T-helper 17 cell (primary cell): ENCODE data around the gene SLC16A6. TPM values are rescaled to one million over a fixed set of nuclear protein-coding genes. Genes with fewer than 3 reads are reported as not detected.
"Not testable (repeated sequence)": the region's sequence is repeated elsewhere in the genome, so short reads cannot be mapped to it uniquely, and the experiment has no call there.

Source experiments
- ATAC-seq: fragments of 150-1000 bp; cut with Tn5 transposase; 2 replicates; pipeline ENCODE4 v1.10.0; 2021; ENCODE audit warnings: mild to moderate bottlenecking, moderate library complexity
- DNase-seq, 3 donors: peaks; one replicate each; pipeline versions ENCODE4 v3.0.0 to v3.0.0-alpha.2; 2020 to 2021
- H3K9me3 ChIP-seq: one replicate; pipeline ENCODE4 v1.7.0; 2013; ENCODE audit warnings: low read length, mild to moderate bottlenecking; ENCODE audit not compliant: control insufficient read depth, poor library complexity, severe bottlenecking
- H3K27ac Mint-ChIP-seq: one replicate; pipeline ENCODE4 v1.8.0; 2022; ENCODE audit warnings: mild to moderate bottlenecking, moderate library complexity, mixed read lengths
- H3K27me3 Mint-ChIP-seq: one replicate; pipeline ENCODE4 v1.8.0; 2022; ENCODE audit warnings: mixed read lengths
- H3K36me3 Mint-ChIP-seq: one replicate; pipeline ENCODE4 v1.8.0; 2022; ENCODE audit warnings: low read depth, mixed read lengths
- H3K4me1 Mint-ChIP-seq: one replicate; pipeline ENCODE4 v1.8.0; 2022; ENCODE audit warnings: mild to moderate bottlenecking, mixed read lengths
- H3K4me3 Mint-ChIP-seq: one replicate; pipeline ENCODE4 v1.8.0; 2022; ENCODE audit warnings: mild to moderate bottlenecking, moderate library complexity, mixed read lengths
- total RNA-seq, 4 donors: library from RNA in 2 of 4; stranded (reverse) in 2 of 4; gene quantifications; one replicate each; pipeline ENCODE4 v1.2.3 and lab custom pipeline; 2022 to 2026

Gene SLC16A6
- total RNA-seq, 2 donors from 2014 or later: 6.4 to 9.8 TPM

GRCh38 chr17:68247445-68248198, 43.3 kb downstream of the SLC16A6 start, which contains the start of gene AMZ2:
Gene AMZ2, plus strand, starts transcription at chr17:68248043. Its CDS starts 2,145 bp downstream, at chr17:68250188.
- peak; percentile 97 to 99 (median 99) for DNase-seq
- Mint-ChIP-seq H3K36me3 (no peaks in the 10 kb centered on the region), H3K4me3 (peak within 1 kb of the TSS; percentile 90), H3K27me3 (no peaks in the 10 kb centered on the region), H3K27ac (peak within 1 kb of the TSS; percentile 99), H3K4me1 (peaks cover 29% of the 10 kb centered on the region)
- no peaks in the 10 kb centered on the region for H3K9me3 ChIP-seq
- peak; percentile 89 for ATAC-seq

DNA sequence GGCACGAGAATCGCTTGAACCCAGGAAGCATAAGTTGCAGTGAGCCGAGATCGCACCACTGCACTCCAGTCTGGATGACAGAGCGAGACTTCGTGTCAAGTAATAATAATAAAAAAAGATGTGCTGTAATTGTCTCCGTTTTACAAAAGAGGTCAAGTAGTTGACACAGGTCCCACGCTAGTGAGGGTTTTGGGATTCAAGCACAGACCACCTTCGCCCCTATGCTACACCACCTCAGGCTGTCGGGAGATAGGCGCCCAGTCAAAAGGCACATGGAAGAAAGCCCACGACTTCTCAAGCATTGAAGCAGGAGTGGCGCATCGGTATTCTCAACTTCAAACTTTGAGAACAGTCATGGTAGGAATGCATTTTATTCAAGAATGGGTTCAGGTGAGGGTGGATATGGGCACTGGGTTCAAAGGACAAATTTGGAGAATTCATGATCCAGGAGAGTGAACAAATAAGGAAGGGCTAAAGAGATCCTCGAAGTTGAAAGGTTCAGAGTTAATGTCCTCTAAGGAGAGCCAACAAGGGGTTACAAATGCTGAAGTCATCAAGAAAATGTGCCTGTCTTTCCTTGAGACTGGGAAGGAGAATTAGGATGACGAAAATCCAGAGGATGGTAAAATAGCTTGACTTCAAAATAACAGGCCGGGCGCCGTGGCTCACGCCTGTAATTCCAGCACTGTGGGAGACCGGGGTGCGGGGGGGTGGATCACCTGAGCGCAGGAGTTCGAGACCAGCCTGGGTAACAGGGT, 44.5 kb downstream of the SLC16A6 start:
- Mint-ChIP-seq H3K27ac (peak overlapping the region; percentile 99), H3K27me3 (no peaks in the 10 kb centered on the region), H3K4me1 (peaks cover 30% of the 10 kb centered on the region), H3K36me3 (no peaks in the 10 kb centered on the region), H3K4me3 (peak overlapping the region; percentile 90)
- no peaks in the 10 kb centered on the region for H3K9me3 ChIP-seq
- DNase-seq: no peak
- no peak for ATAC-seq

- peaks cover 6% of the 10 kb centered on the region for H3K36me3 Mint-ChIP-seq
- no peaks in the 10 kb centered on the region for H3K9me3 ChIP-seq
- H3K4me1 Mint-ChIP-seq: peaks cover 54% of the 10 kb centered on the region
- peak overlapping the region; percentile 99 for H3K27ac Mint-ChIP-seq
- DNase-seq: no peak
- ATAC-seq: no peak
- no peaks in the 10 kb centered on the region for H3K27me3 Mint-ChIP-seq
- H3K4me3 Mint-ChIP-seq: peak overlapping the region; percentile 93
These were observed 51.1 kb downstream of the SLC16A6 start for GRCh38 chr17:68239632-68240366.

DNA sequence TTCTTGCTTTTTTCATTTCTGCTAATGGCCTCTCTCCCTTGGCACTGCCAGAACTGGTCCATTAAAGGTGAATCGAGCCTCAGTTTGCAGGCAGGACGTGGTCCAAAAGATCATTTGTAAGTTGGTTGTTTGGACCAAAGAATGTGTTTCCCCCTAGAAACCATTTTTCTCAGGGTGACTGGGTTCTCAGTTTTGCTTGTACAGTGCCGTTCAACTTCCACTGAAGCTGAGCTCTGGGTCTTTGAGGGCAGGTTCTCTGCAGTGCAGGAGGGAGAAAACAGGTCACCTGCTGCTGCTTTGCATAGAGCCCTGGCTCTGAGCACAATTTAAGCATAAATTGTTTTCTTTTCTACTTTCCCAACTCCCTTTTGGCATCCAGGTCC, 52.1 kb downstream of the SLC16A6 start:
- ATAC-seq: peak; percentile 24
- Mint-ChIP-seq H3K4me1 (peaks cover 53% of the 10 kb centered on the region), H3K27ac (peak overlapping the region; percentile 99), H3K27me3 (no peaks in the 10 kb centered on the region), H3K36me3 (peaks cover 6% of the 10 kb centered on the region), H3K4me3 (peak overlapping the region; percentile 93)
- DNase-seq: no peak
- no peaks in the 10 kb centered on the region for H3K9me3 ChIP-seq

GRCh38 chr17:68238164-68238870, 52.6 kb downstream of the SLC16A6 start:
- ATAC-seq: peak; percentile 58
- Mint-ChIP-seq H3K4me3 (peak overlapping the region; percentile 93), H3K36me3 (peaks cover 6% of the 10 kb centered on the region), H3K27ac (peak overlapping the region; percentile 99), H3K4me1 (peaks cover 51% of the 10 kb centered on the region), H3K27me3 (no peaks in the 10 kb centered on the region)
- H3K9me3 ChIP-seq: no peaks in the 10 kb centered on the region
- DNase-seq: no peak

GRCh38 chr17:68237369-68238163, 53.4 kb downstream of the SLC16A6 start:
- not testable (repeated sequence) for H3K27me3 Mint-ChIP-seq, H3K9me3 ChIP-seq, H3K36me3 Mint-ChIP-seq
- Mint-ChIP-seq H3K4me1 (peaks cover 51% of the 10 kb centered on the region), H3K4me3 (peak overlapping the region; percentile 93), H3K27ac (peak overlapping the region; percentile 99)
- peak; percentile 84 for ATAC-seq
- DNase-seq: peak in 2 of 3 donors; percentile 31 to 35

DNA sequence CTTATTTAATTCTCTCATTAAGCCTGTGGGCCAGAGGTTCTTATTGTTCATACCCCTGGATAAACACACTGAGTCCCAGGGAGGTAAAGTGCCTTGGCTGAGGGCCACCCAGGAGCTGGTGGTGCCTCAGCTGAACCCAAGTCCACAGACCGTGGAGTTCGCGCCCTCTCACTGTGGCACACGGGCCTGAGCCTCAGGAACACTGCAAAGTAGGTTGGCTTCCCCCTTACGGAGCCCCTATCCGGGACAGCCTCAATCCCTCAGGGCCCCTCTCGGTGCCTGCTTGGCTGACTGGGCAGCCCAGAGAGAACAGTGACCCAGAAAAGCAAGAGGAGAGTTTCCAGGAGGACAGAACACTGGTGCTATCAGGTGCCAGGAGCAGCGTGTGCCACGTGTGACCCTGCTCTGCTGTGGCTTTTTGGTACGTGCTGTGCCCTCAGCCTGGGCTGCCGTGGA, 55.6 kb downstream of the SLC16A6 start:
- not testable (repeated sequence) for ATAC-seq, H3K27me3 Mint-ChIP-seq, DNase-seq, H3K4me3 Mint-ChIP-seq, H3K36me3 Mint-ChIP-seq, H3K9me3 ChIP-seq
- Mint-ChIP-seq H3K27ac (peak overlapping the region; percentile 83), H3K4me1 (peaks cover 38% of the 10 kb centered on the region)

DNA sequence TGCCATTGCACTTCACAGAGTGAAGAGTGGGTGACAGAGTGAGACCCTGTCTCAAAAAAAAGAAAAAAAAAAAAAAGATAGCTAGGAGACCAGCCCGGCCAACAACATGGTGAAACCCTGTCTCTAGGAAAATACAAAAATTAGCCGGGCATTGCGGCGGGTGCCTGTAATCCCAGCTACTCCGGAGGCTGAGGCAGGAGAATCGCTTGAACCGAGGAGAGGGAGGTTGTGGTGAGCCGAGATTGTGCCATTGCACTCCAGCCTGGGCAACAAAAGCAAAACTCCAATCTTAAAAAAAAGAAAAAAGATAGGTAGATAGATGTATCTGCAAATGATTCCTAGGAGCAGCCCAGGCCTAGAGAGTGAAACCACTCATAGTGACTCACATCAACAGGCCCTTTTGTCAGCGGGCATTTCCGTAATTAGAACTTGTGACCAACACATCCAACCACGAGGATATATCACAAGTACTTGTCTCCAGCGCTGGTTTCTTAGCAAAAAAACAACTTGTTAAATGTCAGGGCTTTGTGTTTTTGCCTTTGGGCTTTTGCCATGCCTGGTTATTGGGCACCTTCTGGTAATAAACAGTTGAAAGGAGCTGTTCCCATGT, 56.1 kb downstream of the SLC16A6 start:
- H3K4me1 Mint-ChIP-seq: peaks cover 33% of the 10 kb centered on the region
- DNase-seq: peak in 1 of 3 donors; percentile 27
- not testable (repeated sequence) for H3K9me3 ChIP-seq

GRCh38 chr17:68232741-68233140, 58.2 kb downstream of the SLC16A6 start:
- peak overlapping the region; percentile 61 for H3K27ac Mint-ChIP-seq
- H3K36me3 Mint-ChIP-seq, H3K4me3 Mint-ChIP-seq, H3K9me3 ChIP-seq, DNase-seq, H3K27me3 Mint-ChIP-seq, ATAC-seq: not testable (repeated sequence)
- H3K4me1 Mint-ChIP-seq: peaks cover 26% of the 10 kb centered on the region

More for the DNA sequence above, 56.1 kb downstream of the SLC16A6 start:
- not testable (repeated sequence) for H3K36me3 Mint-ChIP-seq, H3K4me3 Mint-ChIP-seq, H3K27me3 Mint-ChIP-seq
- peak; percentile 9 for ATAC-seq
- peak overlapping the region; percentile 83 for H3K27ac Mint-ChIP-seq

DNA sequence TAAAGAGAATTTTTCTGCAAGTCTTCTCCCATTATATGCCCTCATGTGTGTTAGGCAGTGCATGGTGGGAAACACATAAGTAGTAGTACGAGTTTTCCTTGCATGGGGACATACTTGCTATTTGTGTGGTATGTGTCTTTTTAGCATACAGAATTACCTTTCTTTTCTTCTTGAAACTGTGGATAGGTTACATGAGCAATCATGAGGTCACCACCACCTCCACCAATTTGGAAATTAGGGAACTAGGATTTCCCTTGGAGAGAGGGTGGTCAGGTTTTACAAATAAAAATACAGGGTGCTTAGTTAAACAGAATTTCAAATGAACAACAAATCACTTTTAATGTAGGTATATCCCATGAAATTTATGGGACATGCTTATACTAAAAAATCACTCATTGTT, 59.4 kb downstream of the SLC16A6 start:
- Mint-ChIP-seq H3K4me3 (no peak overlapping the region), H3K27ac (no peak overlapping the region), H3K36me3 (peaks cover 6% of the 10 kb centered on the region), H3K4me1 (peaks cover 20% of the 10 kb centered on the region), H3K27me3 (no peaks in the 10 kb centered on the region)
- ATAC-seq (no peak), DNase-seq (no peak)
- no peaks in the 10 kb centered on the region for H3K9me3 ChIP-seq

DNA sequence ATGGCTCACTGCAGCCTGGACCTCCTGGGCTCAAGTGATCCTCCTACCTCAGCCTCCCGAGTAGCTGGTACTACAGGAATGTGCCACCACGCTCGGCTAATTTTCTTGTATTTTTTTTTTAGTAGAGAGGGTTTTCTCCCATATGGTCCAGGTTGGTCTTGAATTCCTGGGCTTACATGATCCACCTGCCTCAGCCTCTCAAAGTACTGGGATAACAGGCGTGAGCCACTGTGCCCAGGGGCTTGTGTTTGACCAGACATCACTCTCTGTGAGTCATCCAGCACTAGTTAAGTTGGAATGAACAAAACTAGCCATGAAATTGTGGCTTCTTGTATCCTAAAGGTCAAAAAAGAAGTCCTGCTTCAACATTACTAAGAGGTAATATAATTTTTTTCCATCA, 59.8 kb downstream of the SLC16A6 start:
- DNase-seq, H3K27me3 Mint-ChIP-seq, ATAC-seq, H3K9me3 ChIP-seq, H3K27ac Mint-ChIP-seq, H3K36me3 Mint-ChIP-seq, H3K4me3 Mint-ChIP-seq: not testable (repeated sequence)
- peaks cover 20% of the 10 kb centered on the region for H3K4me1 Mint-ChIP-seq

DNA sequence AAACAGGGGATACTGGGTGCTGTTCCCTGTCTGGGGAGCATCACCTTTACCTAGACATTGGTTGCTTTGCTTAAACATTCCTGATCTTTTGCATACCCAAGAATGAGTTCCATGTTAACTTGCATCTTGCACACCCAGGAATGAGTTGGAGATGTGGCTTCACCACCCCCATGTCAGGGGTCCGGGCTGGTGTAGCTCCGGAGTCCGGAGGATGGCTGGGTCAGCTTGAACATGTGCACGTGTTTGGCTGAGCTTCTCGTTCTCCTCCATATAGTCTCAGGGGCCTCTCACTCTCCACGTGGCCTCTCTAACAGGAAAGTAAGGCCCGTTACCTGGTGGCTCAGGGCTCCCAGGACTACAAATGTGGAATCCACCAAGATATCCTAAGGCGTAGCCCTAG, 61.3 kb downstream of the SLC16A6 start:
- H3K27me3 Mint-ChIP-seq: no peaks in the 10 kb centered on the region
- ATAC-seq (no peak), DNase-seq (no peak)
- H3K4me1 Mint-ChIP-seq: peaks cover 15% of the 10 kb centered on the region
- no peaks in the 10 kb centered on the region for H3K9me3 ChIP-seq
- no peak overlapping the region for H3K4me3 Mint-ChIP-seq
- H3K36me3 Mint-ChIP-seq: peaks cover 6% of the 10 kb centered on the region
- peak overlapping the region; percentile 51 for H3K27ac Mint-ChIP-seq
